ENCODE data around the gene CCDC12. TPM values are rescaled to one million over a fixed set of nuclear protein-coding genes. Genes with fewer than 3 reads are reported as not detected.

The CCDC12 gene
- total and polyA plus RNA-seq, 2 of the 13 experiments (the other 11 are each of a cell fraction or from before 2014, with no cell fraction given) = 30.1 to 49.5 TPM

DNA sequence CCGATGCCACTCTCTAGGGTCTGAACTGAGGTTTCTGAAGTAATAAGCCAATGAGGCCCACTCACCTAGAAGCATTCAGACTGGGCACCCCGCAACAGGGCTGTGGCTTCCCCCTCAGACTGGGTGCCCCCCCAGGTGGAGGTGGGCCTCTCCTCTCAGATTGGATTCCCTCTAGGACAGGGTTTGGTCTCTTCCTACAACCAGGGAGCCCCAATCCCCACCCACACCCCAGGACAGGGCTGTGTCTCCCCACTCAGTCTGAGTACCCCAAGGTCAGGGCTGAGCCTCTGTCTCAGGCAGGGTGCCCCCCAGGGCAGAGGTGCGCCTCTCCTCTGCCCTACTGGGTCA, 71.4 kb downstream of the CCDC12 start:
- no CpG with 5 or more reads among the region's 3 CpGs for WGBS (ENCODE audit: low lambda C conversion rate)
- H3K27me3 ChIP-seq (ENCODE audit: control insufficient read depth in 1 of 2, insufficient read depth in 2 of 2, low read length in 2 of 2) = peaks cover 6 to 39% of the 10 kb centered on the region in 2 experiments; a peak in 3 of 5 replicates
- H3K9me3 ChIP-seq (ENCODE audit: low read length) = no peaks in the 10 kb centered on the region
- H3K36me3 ChIP-seq (replicated peaks in 1 of 2; ENCODE audit: control insufficient read depth in 1 of 2, insufficient read depth in 2 of 2, low read length in 2 of 2) = no peaks in the 10 kb centered on the region
- ATAC-seq = no peak
- TF ChIP-seq KDM5A (IDR thresholded peaks at IDR 0.05; ENCODE audit: borderline replicate concordance, low read length) (no peak), ZNF776 (CRISPR knock-in tag; IDR thresholded peaks at IDR 0.05) (no peak), HOXD1 (CRISPR knock-in tag; IDR thresholded peaks at IDR 0.05) (no peak), SRF (IDR thresholded peaks at IDR 0.05; ENCODE audit: low read depth, low read length) (no peak), ESRRA (CRISPR knock-in tag; IDR thresholded peaks at IDR 0.05; ENCODE audit: low read depth) (no peak), ONECUT2 (CRISPR knock-in tag; IDR thresholded peaks at IDR 0.05) (no peak), ZNF10 (CRISPR knock-in tag; IDR thresholded peaks at IDR 0.05; ENCODE audit: borderline replicate concordance, low read depth) (no peak), RELA (CRISPR knock-in tag; IDR thresholded peaks at IDR 0.05) (no peak), ZNF496 (CRISPR knock-in tag; IDR thresholded peaks at IDR 0.05; ENCODE audit: insufficient replicate concordance) (no peak), ZKSCAN8 (CRISPR knock-in tag; IDR thresholded peaks at IDR 0.05; ENCODE audit: borderline replicate concordance) (no peak), RXRA (CRISPR knock-in tag; IDR thresholded peaks at IDR 0.05) (no peak), KLF16 (CRISPR knock-in tag; IDR thresholded peaks at IDR 0.05) (no peak), NFKBIZ (CRISPR knock-in tag; IDR thresholded peaks at IDR 0.05) (no peak)
- TF ChIP-seq, protein P1, sequence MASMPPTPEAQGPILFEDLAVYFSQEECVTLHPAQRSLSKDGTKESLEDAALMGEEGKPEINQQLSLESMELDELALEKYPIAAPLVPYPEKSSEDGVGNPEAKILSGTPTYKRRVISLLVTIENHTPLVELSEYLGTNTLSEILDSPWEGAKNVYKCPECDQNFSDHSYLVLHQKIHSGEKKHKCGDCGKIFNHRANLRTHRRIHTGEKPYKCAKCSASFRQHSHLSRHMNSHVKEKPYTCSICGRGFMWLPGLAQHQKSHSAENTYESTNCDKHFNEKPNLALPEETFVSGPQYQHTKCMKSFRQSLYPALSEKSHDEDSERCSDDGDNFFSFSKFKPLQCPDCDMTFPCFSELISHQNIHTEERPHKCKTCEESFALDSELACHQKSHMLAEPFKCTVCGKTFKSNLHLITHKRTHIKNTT (CRISPR knock-in tag; IDR thresholded peaks at IDR 0.05) = no peak
- TF ChIP-seq, protein P2, sequence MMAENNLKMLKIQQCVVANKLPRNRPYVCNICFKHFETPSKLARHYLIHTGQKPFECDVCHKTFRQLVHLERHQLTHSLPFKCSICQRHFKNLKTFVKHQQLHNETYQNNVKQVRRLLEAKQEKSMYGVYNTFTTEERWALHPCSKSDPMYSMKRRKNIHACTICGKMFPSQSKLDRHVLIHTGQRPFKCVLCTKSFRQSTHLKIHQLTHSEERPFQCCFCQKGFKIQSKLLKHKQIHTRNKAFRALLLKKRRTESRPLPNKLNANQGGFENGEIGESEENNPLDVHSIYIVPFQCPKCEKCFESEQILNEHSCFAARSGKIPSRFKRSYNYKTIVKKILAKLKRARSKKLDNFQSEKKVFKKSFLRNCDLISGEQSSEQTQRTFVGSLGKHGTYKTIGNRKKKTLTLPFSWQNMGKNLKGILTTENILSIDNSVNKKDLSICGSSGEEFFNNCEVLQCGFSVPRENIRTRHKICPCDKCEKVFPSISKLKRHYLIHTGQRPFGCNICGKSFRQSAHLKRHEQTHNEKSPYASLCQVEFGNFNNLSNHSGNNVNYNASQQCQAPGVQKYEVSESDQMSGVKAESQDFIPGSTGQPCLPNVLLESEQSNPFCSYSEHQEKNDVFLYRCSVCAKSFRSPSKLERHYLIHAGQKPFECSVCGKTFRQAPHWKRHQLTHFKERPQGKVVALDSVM (CRISPR knock-in tag; IDR thresholded peaks at IDR 0.05) = no peak
- TF ChIP-seq, protein P3, sequence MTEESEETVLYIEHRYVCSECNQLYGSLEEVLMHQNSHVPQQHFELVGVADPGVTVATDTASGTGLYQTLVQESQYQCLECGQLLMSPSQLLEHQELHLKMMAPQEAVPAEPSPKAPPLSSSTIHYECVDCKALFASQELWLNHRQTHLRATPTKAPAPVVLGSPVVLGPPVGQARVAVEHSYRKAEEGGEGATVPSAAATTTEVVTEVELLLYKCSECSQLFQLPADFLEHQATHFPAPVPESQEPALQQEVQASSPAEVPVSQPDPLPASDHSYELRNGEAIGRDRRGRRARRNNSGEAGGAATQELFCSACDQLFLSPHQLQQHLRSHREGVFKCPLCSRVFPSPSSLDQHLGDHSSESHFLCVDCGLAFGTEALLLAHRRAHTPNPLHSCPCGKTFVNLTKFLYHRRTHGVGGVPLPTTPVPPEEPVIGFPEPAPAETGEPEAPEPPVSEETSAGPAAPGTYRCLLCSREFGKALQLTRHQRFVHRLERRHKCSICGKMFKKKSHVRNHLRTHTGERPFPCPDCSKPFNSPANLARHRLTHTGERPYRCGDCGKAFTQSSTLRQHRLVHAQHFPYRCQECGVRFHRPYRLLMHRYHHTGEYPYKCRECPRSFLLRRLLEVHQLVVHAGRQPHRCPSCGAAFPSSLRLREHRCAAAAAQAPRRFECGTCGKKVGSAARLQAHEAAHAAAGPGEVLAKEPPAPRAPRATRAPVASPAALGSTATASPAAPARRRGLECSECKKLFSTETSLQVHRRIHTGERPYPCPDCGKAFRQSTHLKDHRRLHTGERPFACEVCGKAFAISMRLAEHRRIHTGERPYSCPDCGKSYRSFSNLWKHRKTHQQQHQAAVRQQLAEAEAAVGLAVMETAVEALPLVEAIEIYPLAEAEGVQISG (CRISPR knock-in tag; IDR thresholded peaks at IDR 0.05) = no peak
- TF ChIP-seq, protein P4, sequence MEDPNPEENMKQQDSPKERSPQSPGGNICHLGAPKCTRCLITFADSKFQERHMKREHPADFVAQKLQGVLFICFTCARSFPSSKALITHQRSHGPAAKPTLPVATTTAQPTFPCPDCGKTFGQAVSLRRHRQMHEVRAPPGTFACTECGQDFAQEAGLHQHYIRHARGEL (CRISPR knock-in tag; IDR thresholded peaks at IDR 0.05) = no peak
- TF ChIP-seq, protein P5, sequence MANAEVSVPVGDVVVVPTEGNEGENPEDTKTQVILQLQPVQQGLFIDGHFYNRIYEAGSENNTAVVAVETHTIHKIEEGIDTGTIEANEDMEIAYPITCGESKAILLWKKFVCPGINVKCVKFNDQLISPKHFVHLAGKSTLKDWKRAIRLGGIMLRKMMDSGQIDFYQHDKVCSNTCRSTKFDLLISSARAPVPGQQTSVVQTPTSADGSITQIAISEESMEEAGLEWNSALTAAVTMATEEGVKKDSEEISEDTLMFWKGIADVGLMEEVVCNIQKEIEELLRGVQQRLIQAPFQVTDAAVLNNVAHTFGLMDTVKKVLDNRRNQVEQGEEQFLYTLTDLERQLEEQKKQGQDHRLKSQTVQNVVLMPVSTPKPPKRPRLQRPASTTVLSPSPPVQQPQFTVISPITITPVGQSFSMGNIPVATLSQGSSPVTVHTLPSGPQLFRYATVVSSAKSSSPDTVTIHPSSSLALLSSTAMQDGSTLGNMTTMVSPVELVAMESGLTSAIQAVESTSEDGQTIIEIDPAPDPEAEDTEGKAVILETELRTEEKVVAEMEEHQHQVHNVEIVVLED (CRISPR knock-in tag; IDR thresholded peaks at IDR 0.05; ENCODE audit: borderline replicate concordance) = no peak
- POLR2A ChIA-PET = no interaction called here
- H3K4me3 ChIP-seq (replicated peaks in 1 of 3; ENCODE audit: insufficient read depth in 1 of 3, low read depth in 2 of 3, low read length in 3 of 3) = no peak overlapping the region
- H3K9ac ChIP-seq (ENCODE audit: insufficient read depth, low read depth, low read length) = no peak overlapping the region
- intact Hi-C loops (cut with micrococcal nuclease; ENCODE audit: unreplicated experiment) (no loop called here), in situ Hi-C loops (cut with HindIII; ENCODE audit: extremely low pct_ligation_motif_present, low pct_unique_long_range_greater_than_20kb) (loop anchor here (5.0 kb wide), 2 partner anchors 38 to 193 kb away; no protein-coding TSS in a partner anchor)
- H4K20me1 ChIP-seq (ENCODE audit: insufficient read depth, low read length) = no peaks in the 10 kb centered on the region
- H3K27ac ChIP-seq (ENCODE audit: extremely low read length, insufficient read depth, low read length) = no peak overlapping the region
- H3K79me2 ChIP-seq (ENCODE audit: insufficient read depth, low read length) = no peaks in the 10 kb centered on the region
- no peak for FAIRE-seq
- DNase-seq (ENCODE audit: low spot score) = no peak
- H3K4me1 ChIP-seq (ENCODE audit: insufficient read depth, low read length) = peaks cover 10% of the 10 kb centered on the region
- H2AFZ ChIP-seq (ENCODE audit: low read length) = no peak overlapping the region
- H3K4me2 ChIP-seq (ENCODE audit: low read depth, low read length) = no peak overlapping the region
- CTCF ChIA-PET (ENCODE audit: low intra/inter-chr PET ratio, low total read pairs) = no interaction called here
- BruUV-seq (replicated peaks) = no TSS peak
